ENCODE data around the gene MS4A10. TPM values are rescaled to one million over a fixed set of nuclear protein-coding genes. Genes with fewer than 3 reads are reported as not detected.

MS4A10 gene
- total RNA-seq, 2 donors from 2014 or later, result 0.45 TPM; not detected in 1

DNA sequence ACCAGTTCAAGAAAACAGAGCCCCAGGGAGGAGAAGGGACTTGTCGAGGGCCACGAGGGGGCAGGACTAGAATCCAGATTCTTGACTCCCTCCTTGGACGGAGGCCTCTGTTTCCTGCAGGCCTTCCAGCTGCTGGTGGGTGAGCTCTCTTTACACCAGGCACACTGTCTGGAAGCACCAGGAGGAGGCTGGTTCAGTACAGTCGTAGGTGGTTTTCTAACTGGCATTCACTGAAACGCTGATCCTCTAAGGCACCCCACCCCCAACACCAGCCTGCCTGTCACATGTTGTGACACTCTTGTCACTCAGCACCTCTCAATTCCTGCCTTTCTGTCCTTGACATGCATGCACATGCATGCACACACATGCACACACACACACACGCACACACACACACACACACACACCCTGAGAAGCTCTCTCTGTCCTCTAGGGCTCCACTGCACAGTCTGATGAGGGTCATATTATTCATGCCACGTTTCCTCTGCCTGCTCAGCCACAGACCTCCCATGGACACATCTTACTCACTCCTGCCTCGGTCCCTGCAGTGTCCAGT is 751 bp downstream of the MS4A10 start:
- intact Hi-C loops (cut with DNase I), result no loop called here
- H3K27ac ChIP-seq, result no peak overlapping the region
- H3K27me3 ChIP-seq (replicated peaks; ENCODE audit: insufficient read depth), result no peaks in the 10 kb centered on the region
- no peaks in the 10 kb centered on the region for H3K4me1 ChIP-seq (replicated peaks)
- TF ChIP-seq POLR2A (IDR thresholded peaks at IDR 0.05) (no peak), POLR2AphosphoS5 (IDR thresholded peaks at IDR 0.05) (no peak)
- TF ChIP-seq, protein P1, sequence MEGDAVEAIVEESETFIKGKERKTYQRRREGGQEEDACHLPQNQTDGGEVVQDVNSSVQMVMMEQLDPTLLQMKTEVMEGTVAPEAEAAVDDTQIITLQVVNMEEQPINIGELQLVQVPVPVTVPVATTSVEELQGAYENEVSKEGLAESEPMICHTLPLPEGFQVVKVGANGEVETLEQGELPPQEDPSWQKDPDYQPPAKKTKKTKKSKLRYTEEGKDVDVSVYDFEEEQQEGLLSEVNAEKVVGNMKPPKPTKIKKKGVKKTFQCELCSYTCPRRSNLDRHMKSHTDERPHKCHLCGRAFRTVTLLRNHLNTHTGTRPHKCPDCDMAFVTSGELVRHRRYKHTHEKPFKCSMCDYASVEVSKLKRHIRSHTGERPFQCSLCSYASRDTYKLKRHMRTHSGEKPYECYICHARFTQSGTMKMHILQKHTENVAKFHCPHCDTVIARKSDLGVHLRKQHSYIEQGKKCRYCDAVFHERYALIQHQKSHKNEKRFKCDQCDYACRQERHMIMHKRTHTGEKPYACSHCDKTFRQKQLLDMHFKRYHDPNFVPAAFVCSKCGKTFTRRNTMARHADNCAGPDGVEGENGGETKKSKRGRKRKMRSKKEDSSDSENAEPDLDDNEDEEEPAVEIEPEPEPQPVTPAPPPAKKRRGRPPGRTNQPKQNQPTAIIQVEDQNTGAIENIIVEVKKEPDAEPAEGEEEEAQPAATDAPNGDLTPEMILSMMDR (IDR thresholded peaks at IDR 0.05), result no peak
- H3K4me3 ChIP-seq, result no peak overlapping the region
- H3K36me3 ChIP-seq, result no peaks in the 10 kb centered on the region
- no peak for DNase-seq (ENCODE audit: low spot score)
- H3K9me3 ChIP-seq, result no peaks in the 10 kb centered on the region
- WGBS, result 61% methylated on average over 8 of the region's 8 CpGs

DNA sequence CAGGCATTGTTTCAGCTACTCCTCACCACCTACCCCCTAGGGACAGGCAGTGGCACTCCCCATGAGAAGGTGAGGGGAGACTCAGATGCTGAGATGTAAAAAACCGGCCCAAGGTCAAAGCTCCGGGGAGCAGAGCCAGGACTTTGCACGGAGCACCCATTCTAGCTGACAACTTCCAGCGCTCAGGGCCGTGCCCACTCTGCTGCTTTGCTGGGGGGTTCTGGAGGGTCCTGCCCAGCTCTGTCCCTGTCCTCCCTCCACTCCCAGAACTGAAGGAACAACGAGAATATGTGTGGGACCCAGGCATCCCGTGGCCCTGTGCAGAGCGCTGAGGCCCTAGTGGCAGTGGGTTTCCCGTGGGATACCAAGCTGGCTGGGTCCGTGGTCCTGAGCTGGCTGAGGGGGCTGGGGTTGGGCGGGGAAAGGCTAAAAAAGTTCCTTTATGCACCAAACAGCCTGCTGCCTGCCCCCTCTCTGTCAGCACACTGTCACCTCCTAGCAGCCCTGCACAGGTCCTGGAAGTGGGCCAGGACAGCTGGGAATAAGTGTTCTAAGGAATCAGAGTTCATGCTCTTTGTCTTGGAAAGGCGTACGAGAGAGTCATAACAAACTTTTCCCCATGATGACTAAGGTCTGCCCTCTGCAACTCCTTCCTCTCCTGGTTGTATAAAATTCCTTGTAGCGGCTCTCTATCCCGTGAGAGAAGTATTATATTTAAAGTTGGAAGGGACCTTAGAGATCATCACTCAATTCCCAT is 1.9 kb downstream of the MS4A10 start:
- 68% methylated on average over 15 of the region's 15 CpGs for WGBS
- TF ChIP-seq, protein P1 (IDR thresholded peaks at IDR 0.05), result no peak
- no peak for TF ChIP-seq POLR2A (IDR thresholded peaks at IDR 0.05)
- no peak for TF ChIP-seq POLR2AphosphoS5 (IDR thresholded peaks at IDR 0.05)
- H3K27ac ChIP-seq, result no peak overlapping the region
- no peaks in the 10 kb centered on the region for H3K27me3 ChIP-seq (replicated peaks; ENCODE audit: insufficient read depth)
- no peak for DNase-seq (ENCODE audit: low spot score)
- H3K4me1 ChIP-seq (replicated peaks), result no peaks in the 10 kb centered on the region
- intact Hi-C loops (cut with DNase I), result no loop called here
- no peaks in the 10 kb centered on the region for H3K9me3 ChIP-seq
- H3K36me3 ChIP-seq, result no peaks in the 10 kb centered on the region
- H3K4me3 ChIP-seq, result no peak overlapping the region

DNA sequence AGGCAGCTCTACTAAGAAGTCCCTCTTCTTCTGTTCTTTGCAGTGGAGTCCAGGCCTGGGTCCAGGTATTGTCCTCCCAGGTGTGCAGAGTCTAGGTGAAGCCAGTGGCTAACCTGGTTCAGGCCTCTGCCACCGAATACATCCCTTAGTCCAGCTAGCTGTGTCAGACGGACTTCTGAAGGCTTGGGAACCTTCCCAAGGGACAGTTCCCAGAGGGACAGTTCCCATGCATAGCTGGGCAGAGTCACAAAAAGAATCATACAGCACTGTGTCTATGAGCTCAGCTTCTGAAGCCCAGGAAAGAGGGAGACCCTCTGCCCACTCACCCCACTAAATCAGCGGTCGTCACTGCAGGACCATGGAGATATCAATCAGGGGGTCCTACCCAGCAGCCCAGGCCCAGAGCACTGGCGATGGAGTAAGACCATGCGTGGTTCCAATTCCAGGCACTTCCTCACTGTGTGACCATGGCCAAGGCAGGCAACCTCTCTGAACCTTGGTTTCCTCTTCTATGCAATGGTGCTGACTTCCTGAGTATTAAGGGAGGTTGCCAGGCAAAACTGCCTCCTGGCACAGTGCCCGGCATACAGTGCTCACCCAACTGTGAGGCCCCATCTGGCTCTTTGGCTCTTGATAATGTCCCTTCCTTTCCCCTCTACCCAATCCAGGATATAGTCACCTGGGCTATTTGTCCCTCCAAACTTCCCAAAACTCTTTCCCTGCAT is 3.4 kb downstream of the MS4A10 start:
- H3K27me3 ChIP-seq (replicated peaks; ENCODE audit: insufficient read depth), result no peaks in the 10 kb centered on the region
- no peaks in the 10 kb centered on the region for H3K36me3 ChIP-seq
- H3K4me3 ChIP-seq, result no peak overlapping the region
- intact Hi-C loops (cut with DNase I), result no loop called here
- no peak overlapping the region for H3K27ac ChIP-seq
- H3K4me1 ChIP-seq (replicated peaks), result no peaks in the 10 kb centered on the region
- no peaks in the 10 kb centered on the region for H3K9me3 ChIP-seq
- 95% methylated on average over 7 of the region's 7 CpGs for WGBS
- DNase-seq (ENCODE audit: low spot score), result no peak
- TF ChIP-seq POLR2A (IDR thresholded peaks at IDR 0.05) (no peak), POLR2AphosphoS5 (IDR thresholded peaks at IDR 0.05) (no peak)
- TF ChIP-seq, protein P1 (IDR thresholded peaks at IDR 0.05), result no peak

DNA sequence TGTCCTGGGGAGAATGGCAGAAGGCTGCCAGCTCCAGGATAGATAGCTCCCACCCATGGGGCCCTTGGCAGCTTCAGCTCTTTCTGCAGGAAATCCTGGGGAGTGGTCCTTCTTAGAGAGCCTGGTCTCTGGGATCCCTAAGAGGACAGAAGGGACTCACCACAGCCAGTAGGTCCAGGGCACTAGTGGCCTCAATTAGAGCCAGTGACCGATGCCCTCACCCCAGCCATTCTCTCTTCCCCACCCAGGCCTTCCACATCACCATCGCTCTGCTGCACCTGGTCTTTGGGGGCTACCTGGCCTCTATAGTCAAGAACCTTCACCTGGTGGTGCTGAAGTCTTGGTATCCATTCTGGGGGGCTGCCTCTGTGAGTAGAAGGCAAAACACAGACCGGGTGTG is 5.6 kb downstream of the MS4A10 start:
- Histone ChIP-seq H3K36me3 (no peaks in the 10 kb centered on the region), H3K27ac (no peak overlapping the region), H3K27me3 (replicated peaks; ENCODE audit: insufficient read depth) (no peaks in the 10 kb centered on the region), H3K9me3 (no peaks in the 10 kb centered on the region), H3K4me1 (replicated peaks) (no peaks in the 10 kb centered on the region), H3K4me3 (no peak overlapping the region)
- intact Hi-C loops (cut with DNase I), result no loop called here
- WGBS, result 95% methylated on average over 3 of the region's 3 CpGs
- no peak for DNase-seq (ENCODE audit: low spot score)
- TF ChIP-seq, protein P1 (IDR thresholded peaks at IDR 0.05), result no peak
- TF ChIP-seq POLR2AphosphoS5 (IDR thresholded peaks at IDR 0.05), result no peak
- TF ChIP-seq POLR2A (IDR thresholded peaks at IDR 0.05), result no peak
